ENCODE data around the gene SPAG8.

SPAG8 gene

GRCh38 chr9:35845824-35846771 lies 34.0 kb upstream of the SPAG8 start:
- TF ChIP-seq GATA2 (IDR thresholded peaks at IDR 0.05; ENCODE audit: low read depth, low read length): no peak
- no peak for TF ChIP-seq GATA3 (IDR thresholded peaks at IDR 0.05; ENCODE audit: low read depth, low read length)

DNA sequence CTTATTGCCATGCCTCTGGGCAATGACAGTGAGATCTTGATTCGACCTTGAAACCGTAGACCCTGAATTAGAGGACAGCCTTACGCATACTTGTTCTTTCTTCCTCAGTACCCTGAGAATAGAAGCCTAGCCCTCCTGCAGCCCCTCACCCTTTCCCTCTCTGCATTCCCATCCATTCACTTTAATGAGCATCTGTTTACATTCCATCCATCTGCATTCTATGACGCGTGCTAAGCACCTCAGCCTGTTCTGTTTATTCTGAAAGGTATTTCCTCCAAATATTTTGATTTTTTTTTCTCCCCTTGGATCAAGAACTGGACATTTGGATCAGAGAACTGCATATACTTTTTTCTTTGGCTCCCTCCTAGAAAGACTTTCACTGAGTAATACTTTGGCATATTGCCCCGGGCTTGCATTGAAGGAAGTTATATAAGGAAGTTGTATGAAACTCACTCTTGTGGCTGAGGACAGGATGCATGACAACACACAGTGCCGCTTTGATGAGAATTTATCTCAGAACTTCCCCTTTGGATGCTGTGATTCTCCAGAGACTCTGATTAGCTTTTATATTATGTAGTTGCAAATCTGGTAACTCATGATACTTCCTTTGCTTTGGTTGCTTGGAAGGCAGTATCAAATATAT lies 32.7 kb upstream of the SPAG8 start:
- no peak for TF ChIP-seq GATA3 (IDR thresholded peaks at IDR 0.05; ENCODE audit: low read depth, low read length)
- no peak for TF ChIP-seq GATA2 (IDR thresholded peaks at IDR 0.05; ENCODE audit: low read depth, low read length)

- TF ChIP-seq GATA3 (IDR thresholded peaks at IDR 0.05; ENCODE audit: low read depth, low read length): no peak
Measured at GRCh38 chr9:35842795-35843194, 30.7 kb upstream of the SPAG8 start.

- TF ChIP-seq GATA3 (IDR thresholded peaks at IDR 0.05; ENCODE audit: low read depth, low read length): no peak
Measured at GRCh38 chr9:35842020-35842745, 30.1 kb upstream of the SPAG8 start.

DNA sequence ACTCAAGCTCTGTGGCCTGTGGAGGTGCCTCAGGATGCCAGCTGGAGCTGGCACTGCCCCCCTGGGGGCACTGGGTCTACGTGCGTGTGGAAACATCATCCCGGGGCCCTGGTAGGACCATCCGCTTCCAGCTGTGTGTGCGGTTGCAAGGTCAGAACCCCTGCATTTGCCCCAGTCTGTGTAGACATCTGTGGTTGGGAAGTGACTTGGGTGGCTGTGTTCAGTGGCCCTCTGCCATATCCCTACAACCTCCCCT lies 29.5 kb upstream of the SPAG8 start:
- TF ChIP-seq GATA3 (IDR thresholded peaks at IDR 0.05; ENCODE audit: low read depth, low read length) (no peak), GATA2 (IDR thresholded peaks at IDR 0.05; ENCODE audit: low read depth, low read length) (no peak)

- TF ChIP-seq GATA2 (IDR thresholded peaks at IDR 0.05; ENCODE audit: low read depth, low read length) (no peak), GATA3 (IDR thresholded peaks at IDR 0.05; ENCODE audit: low read depth, low read length) (no peak)
Measured at GRCh38 chr9:35840881-35841644, 29.0 kb upstream of the SPAG8 start.

DNA sequence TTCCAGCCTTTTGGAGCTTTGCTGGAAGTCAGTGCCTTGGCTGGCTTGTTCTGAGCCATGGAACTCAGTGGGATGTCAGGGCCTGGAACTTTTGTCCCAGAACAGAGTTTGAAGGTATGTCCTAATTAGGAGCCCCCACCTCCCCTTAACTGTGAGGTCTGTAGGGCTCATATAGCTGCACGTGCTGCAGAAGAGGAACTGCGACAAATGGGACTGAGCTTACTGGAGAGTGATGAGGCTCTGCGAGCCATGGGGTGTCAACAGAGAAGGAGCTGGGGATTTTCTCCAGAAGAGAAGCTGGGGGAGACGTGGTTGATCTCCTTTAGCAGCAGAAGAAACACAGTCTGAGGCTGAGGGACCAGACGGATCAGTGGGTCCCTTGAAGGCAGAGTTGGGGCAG lies 27.9 kb upstream of the SPAG8 start:
- no peak for TF ChIP-seq GATA3 (IDR thresholded peaks at IDR 0.05; ENCODE audit: low read depth, low read length)
- no peak for TF ChIP-seq GATA2 (IDR thresholded peaks at IDR 0.05; ENCODE audit: low read depth, low read length)

- TF ChIP-seq GATA2 (IDR thresholded peaks at IDR 0.05; ENCODE audit: low read depth, low read length): no peak
- TF ChIP-seq GATA3 (IDR thresholded peaks at IDR 0.05; ENCODE audit: low read depth, low read length): no peak
Measured at GRCh38 chr9:35836595-35836994, 24.5 kb upstream of the SPAG8 start.

DNA sequence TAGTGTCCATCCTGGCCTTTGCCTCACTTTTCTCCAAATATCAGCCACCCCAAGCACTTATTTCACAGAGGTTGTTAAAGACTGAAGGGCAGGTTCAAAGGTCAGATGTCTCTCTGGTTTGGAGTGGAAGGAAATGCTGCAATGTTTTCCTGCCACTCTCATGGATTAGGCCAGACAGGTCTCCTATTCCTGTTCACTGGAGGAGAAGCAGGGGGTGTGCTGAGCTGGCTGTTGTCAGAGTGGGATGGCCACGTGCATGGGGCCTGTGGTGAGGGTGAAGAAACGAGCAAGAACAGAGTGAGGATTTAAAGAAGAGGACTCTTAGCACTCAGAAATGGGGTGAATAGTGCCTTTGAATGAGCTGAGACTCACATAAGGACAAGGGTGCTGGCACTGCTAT lies 23.7 kb upstream of the SPAG8 start:
- TF ChIP-seq GATA3 (IDR thresholded peaks at IDR 0.05; ENCODE audit: low read depth, low read length): no peak
- TF ChIP-seq GATA2 (IDR thresholded peaks at IDR 0.05; ENCODE audit: low read depth, low read length): no peak

- TF ChIP-seq GATA3 (IDR thresholded peaks at IDR 0.05; ENCODE audit: low read depth, low read length) (no peak), GATA2 (IDR thresholded peaks at IDR 0.05; ENCODE audit: low read depth, low read length) (no peak)
Measured at GRCh38 chr9:35835216-35835632, 23.2 kb upstream of the SPAG8 start.

GRCh38 chr9:35834260-35835215 lies 22.5 kb upstream of the SPAG8 start:
- TF ChIP-seq GATA2 (IDR thresholded peaks at IDR 0.05; ENCODE audit: low read depth, low read length): no peak

DNA sequence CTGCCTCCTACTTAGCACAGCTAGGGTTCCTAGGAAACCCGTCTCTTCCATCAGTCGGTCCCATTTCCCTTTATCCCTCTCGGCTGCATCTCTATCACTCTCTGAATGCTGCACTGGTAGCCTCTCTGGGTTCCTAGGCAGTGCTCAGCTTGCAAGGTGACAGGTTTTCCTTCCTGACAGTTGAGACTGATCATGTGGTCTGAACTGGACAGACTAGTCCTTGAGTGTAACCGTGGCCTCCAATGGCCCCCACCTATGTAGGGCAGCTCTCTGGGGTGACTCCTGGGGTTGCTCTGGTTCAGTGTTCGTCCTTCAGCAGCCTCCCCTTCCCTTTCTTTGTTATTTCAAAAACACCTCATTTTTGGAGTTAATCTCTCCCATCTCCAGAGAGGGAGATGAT lies 20.8 kb upstream of the SPAG8 start:
- no peak for TF ChIP-seq GATA3 (IDR thresholded peaks at IDR 0.05; ENCODE audit: low read depth, low read length)
- peak; percentile 15; the same call in 1 of the 2 replicates for TF ChIP-seq GATA2 (IDR thresholded peaks at IDR 0.05; ENCODE audit: low read depth, low read length)

- no peak for TF ChIP-seq GATA2 (IDR thresholded peaks at IDR 0.05; ENCODE audit: low read depth, low read length)
- no peak for TF ChIP-seq GATA3 (IDR thresholded peaks at IDR 0.05; ENCODE audit: low read depth, low read length)
Measured at GRCh38 chr9:35831040-35831439, 19.0 kb upstream of the SPAG8 start.
